Lower leg skin (tissue), 4 donors: Measurements from ENCODE around the gene MEIOB. TPM values are rescaled to one million over a fixed set of nuclear protein-coding genes. Genes with fewer than 3 reads are reported as not detected.

ENCODE experiments used
- DNase-seq, 2 donors: peaks; one replicate each; pipeline ENCODE4 v3.0.0-alpha.2; 2019; ENCODE audit warnings: low spot score in 2 of 2
- H3K4me3 ChIP-seq: fragments of 200-600 bp; sonication (generic); 2 replicates; pipeline ENCODE4 v1.5.1; 2017; ENCODE audit warnings: mild to moderate bottlenecking, low read depth; ENCODE audit not compliant: poor library complexity, severe bottlenecking
- POLR2A ChIP-seq, 2 donors: fragments of 450-650 bp; IDR thresholded peaks; one replicate each; pipeline ENCODE4 v1.6.1; 2016 to 2017; ENCODE audit warnings: antibody characterized with exemption in 2 of 2, mild to moderate bottlenecking in 1 of 2, moderate library complexity in 1 of 2
- WGBS, 2 donors: methylation state at CpG; one replicate each; pipeline ENCODE4 v1.1.5; 2018; 5-methylcytosine and 5-hydroxymethylcytosine counted together
- intact Hi-C: fragments of 100-400 bp; cut with DNase I; formaldehyde crosslinking; loops from one replicate; pipeline ENCODE4 v1.15.0; 2023; ENCODE audit warnings: low total_unique reads
- total RNA-seq, 4 donors: library from RNA; depleted of rRNA; stranded (reverse); fragments of >200 nt; gene quantifications; one replicate each; pipeline ENCODE4 v1.1.0, GENCODE V29; 2016
- TF ChIP-seq, protein P1 (sequence below), 3 donors: fragments of 450-650 bp; IDR thresholded peaks; one replicate each; pipeline ENCODE4 v1.5.1; 2016; ENCODE audit warnings: antibody characterized with exemption in 3 of 3, mild to moderate bottlenecking in 3 of 3, moderate library complexity in 2 of 3

The MEIOB gene
- total RNA-seq, 4 donors from 2014 or later = 0.42 TPM; not detected in 3

- TF ChIP-seq, protein P1, sequence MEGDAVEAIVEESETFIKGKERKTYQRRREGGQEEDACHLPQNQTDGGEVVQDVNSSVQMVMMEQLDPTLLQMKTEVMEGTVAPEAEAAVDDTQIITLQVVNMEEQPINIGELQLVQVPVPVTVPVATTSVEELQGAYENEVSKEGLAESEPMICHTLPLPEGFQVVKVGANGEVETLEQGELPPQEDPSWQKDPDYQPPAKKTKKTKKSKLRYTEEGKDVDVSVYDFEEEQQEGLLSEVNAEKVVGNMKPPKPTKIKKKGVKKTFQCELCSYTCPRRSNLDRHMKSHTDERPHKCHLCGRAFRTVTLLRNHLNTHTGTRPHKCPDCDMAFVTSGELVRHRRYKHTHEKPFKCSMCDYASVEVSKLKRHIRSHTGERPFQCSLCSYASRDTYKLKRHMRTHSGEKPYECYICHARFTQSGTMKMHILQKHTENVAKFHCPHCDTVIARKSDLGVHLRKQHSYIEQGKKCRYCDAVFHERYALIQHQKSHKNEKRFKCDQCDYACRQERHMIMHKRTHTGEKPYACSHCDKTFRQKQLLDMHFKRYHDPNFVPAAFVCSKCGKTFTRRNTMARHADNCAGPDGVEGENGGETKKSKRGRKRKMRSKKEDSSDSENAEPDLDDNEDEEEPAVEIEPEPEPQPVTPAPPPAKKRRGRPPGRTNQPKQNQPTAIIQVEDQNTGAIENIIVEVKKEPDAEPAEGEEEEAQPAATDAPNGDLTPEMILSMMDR (IDR thresholded peaks at IDR 0.05) = no peak
- no peak for TF ChIP-seq POLR2A (IDR thresholded peaks at IDR 0.05)
- intact Hi-C loops = no loop called here
- 35 to 51% methylated on average over 10 to 13 of the region's 15 CpGs for WGBS, 2 donors
- DNase-seq = no peak
- no peak overlapping the region for H3K4me3 ChIP-seq
Observed at GRCh38 chr16:1914084-1914608, 42.2 kb upstream of the MEIOB start.

DNA sequence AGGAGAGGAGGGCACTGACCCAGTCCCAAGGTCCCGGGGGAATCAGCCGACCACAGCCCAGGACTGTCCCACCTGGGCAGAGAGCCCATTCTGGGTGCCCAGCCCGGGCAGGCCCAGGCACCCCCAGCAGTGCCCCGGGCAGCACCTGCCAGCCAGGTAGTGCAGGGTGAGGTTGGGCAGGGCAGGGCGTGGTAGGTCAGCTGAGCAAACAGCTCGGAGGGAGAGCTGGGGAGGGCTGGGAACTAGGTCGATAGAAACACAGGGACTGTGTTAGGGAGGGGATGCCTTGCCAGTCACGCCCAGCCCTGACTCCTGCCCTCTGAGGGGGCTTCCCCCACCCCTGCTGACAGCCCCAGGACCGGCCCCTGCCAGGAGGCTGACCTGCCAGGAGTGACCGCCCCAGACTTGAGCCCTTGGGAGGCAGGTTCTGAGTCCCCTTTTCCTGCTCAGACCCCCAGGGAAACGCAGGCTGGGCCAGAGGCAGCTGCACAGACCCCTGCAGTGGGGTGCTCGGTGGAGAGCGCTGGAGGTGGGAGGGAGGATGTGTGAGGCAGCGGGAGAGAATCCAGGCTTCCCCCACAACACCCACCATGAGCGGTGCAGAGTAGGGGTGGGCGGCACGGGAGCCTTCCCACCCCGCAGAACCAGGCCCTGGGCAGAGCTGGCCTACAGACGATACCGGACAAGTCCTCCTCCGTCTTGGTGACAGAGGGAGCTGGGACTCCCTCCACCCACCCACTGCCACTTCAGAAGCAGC, 41.5 kb upstream of the MEIOB start:
- no peak for TF ChIP-seq POLR2A (IDR thresholded peaks at IDR 0.05)
- TF ChIP-seq, protein P1 (IDR thresholded peaks at IDR 0.05) = no peak
- intact Hi-C loops = no loop called here
- DNase-seq = peak in 1 of 2 donors; percentile 39
- H3K4me3 ChIP-seq = no peak overlapping the region
- WGBS, 2 donors = 29 to 45% methylated on average over 13 to 18 of the region's 21 CpGs

GRCh38 chr16:1912215-1912543, 40.2 kb upstream of the MEIOB start:
- DNase-seq = no peak
- WGBS, 2 donors = 62 to 78% methylated on average over 14 to 17 of the region's 17 CpGs
- H3K4me3 ChIP-seq = no peak overlapping the region
- intact Hi-C loops = no loop called here
- no peak for TF ChIP-seq POLR2A (IDR thresholded peaks at IDR 0.05)
- TF ChIP-seq, protein P1 (IDR thresholded peaks at IDR 0.05) = no peak

GRCh38 chr16:1911467-1912214, 39.7 kb upstream of the MEIOB start:
- DNase-seq = no peak
- no peak overlapping the region for H3K4me3 ChIP-seq
- 88 to 92% methylated on average over 49 to 56 of the region's 59 CpGs for WGBS, 2 donors
- intact Hi-C loops = loop anchor here (2.0 kb wide), 1 partner anchor 39 kb away; no protein-coding TSS in a partner anchor
- TF ChIP-seq, protein P1 (IDR thresholded peaks at IDR 0.05) = no peak
- no peak for TF ChIP-seq POLR2A (IDR thresholded peaks at IDR 0.05)

DNA sequence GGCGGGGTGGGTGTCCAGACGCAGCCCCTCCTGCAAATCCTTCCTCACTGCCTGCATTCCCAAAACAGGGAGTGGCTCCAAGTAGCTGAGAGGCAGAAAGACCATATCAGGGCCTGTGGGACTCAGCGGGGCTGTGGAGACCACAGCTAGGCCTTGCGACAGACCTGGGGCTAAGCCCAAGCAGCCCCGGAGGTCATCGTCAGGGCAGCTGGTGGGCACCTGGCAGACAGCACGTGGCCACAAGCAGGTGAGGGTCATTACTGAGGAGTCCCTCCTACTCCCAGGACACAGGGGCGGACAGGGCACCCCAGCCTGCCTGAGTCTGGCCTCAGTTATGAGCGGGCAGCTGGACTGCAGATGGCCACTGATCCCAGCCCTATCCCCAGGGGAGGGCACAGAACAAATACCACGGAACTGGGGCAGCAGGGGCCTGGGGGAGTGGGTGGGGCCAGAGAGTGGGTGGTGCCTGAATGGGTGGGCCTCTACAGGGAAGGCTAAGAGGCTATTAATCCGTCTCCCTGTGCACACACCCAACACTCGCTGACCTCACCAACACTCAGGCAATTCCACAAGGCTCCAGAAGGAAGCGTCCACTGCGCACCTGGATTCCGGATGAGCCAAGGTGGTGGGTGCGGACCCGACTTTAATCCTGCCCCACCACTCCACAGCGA, 37.7 kb upstream of the MEIOB start:
- TF ChIP-seq, protein P1 (IDR thresholded peaks at IDR 0.05) = no peak
- 61 to 83% methylated on average over 15 to 17 of the region's 18 CpGs for WGBS, 2 donors
- peak in 1 of 2 donors; percentile 27 for DNase-seq
- no peak overlapping the region for H3K4me3 ChIP-seq
- intact Hi-C loops = loop anchor here (2.0 kb wide), 1 partner anchor 41 kb away; no protein-coding TSS in a partner anchor
